GM12878 (cell line): ENCODE data around the gene ARHGEF10L. TPM values are rescaled to one million over a fixed set of nuclear protein-coding genes. Genes with fewer than 3 reads are reported as not detected.

ENCODE experiments used
- ATAC-seq: fragments of 200-7000 bp; cut with Tn5 transposase; 3 replicates; pipeline ENCODE4 v1.9.1; 2020; ENCODE audit warnings: mild to moderate bottlenecking, moderate library complexity
- BruUV-seq: library from RNA; stranded (reverse); fragments of 400-500 nt; replicated peaks from 2 replicates; lab custom pipeline; 2021; lab: Mats Ljungman, UMichigan
- CTCF ChIA-PET: fragments of 300-600 bp; sonication (Branson Sonifier 250); formaldehyde crosslinking; extraction: SDS; loops from one replicate; lab custom pipeline; 2021; ENCODE audit warnings: inconsistent platforms; lab: Yijun Ruan, JAX
- POLR2A ChIA-PET: fragments of 350-600 bp; formaldehyde crosslinking; extraction: SDS; loops from one replicate; lab custom pipeline; 2021; ENCODE audit warnings: inconsistent platforms; lab: Charles Lee
- RAD21 ChIA-PET: fragments of 300-600 bp; sonication (Branson Sonifier 250); formaldehyde crosslinking; loops from one replicate; lab custom pipeline; 2023; ENCODE audit warnings: antibody characterized with exemption; ENCODE audit not compliant: unreplicated experiment; lab: Charles Lee
- SMC1A ChIA-PET: fragments of 300-600 bp; sonication (Branson Sonifier 250); formaldehyde crosslinking; loops from one replicate; lab custom pipeline; 2023; ENCODE audit not compliant: unreplicated experiment, uncharacterized antibody; lab: Charles Lee
- DNase-seq: peaks from one replicate; pipeline ENCODE4 v3.0.0-alpha.2; 2011; ENCODE audit warnings: low read depth, low spot score
- FAIRE-seq: peaks from 3 replicates; lab custom pipeline; 2011; peaks lifted over from hg19 to GRCh38; lab: Jason Lieb, UNC
- H2AFZ ChIP-seq: 2 replicates; pipeline ENCODE4 v1.6.0; 2011; ENCODE audit warnings: low read depth, low read length, control low read depth; ENCODE audit not compliant: control insufficient read depth
- H3K27ac ChIP-seq: 2 replicates; pipeline ENCODE4 v1.5.1; 2011; ENCODE audit warnings: control low read depth; ENCODE audit not compliant: control insufficient read depth, insufficient read depth
- H3K27me3 ChIP-seq, 2 experiments: replicated peaks in 1 of 2; 2 replicates each; pipeline versions ENCODE4 v1.6.0 to v1.6.1; 2011; ENCODE audit warnings: low read length in 1 of 2; ENCODE audit not compliant: control insufficient read depth in 2 of 2, insufficient read depth in 2 of 2
- H3K36me3 ChIP-seq, 2 experiments: 2 replicates each; pipeline ENCODE4 v1.5.1; 2011; ENCODE audit warnings: low read length in 1 of 2; ENCODE audit not compliant: control insufficient read depth in 2 of 2, insufficient read depth in 2 of 2
- H3K4me1 ChIP-seq: 2 replicates; pipeline ENCODE4 v1.6.1; 2011; ENCODE audit warnings: mild to moderate bottlenecking, low read length, moderate library complexity, mixed read lengths; ENCODE audit not compliant: control insufficient read depth, insufficient read depth
- H3K4me2 ChIP-seq: 2 replicates; pipeline ENCODE4 v1.6.0; 2011; ENCODE audit warnings: control low read depth; ENCODE audit not compliant: control insufficient read depth, insufficient read depth
- H3K4me3 ChIP-seq: fragments of 200-600 bp; sonication (generic); 2 replicates; pipeline ENCODE4 v1.5.1; 2016
- H3K79me2 ChIP-seq: 2 replicates; pipeline ENCODE4 v1.6.0; 2011; ENCODE audit warnings: low read length; ENCODE audit not compliant: control insufficient read depth, insufficient read depth
- H3K9ac ChIP-seq: 2 replicates; pipeline ENCODE4 v1.8.0; 2011; ENCODE audit warnings: low read length, control low read depth, mixed read lengths; ENCODE audit not compliant: control insufficient read depth, insufficient read depth
- H3K9me3 ChIP-seq: replicated peaks from 3 replicates; pipeline ENCODE4 v1.5.1; 2011; ENCODE audit warnings: mild to moderate bottlenecking, low read length; ENCODE audit not compliant: control insufficient read depth, insufficient read depth
- H4K20me1 ChIP-seq: 2 replicates; pipeline ENCODE4 v1.6.0; 2011; ENCODE audit not compliant: control insufficient read depth, insufficient read depth
- DPF2 ChIP-seq: fragments of 450-650 bp; IDR thresholded peaks from 2 replicates; pipeline ENCODE4 v1.6.1; 2017; ENCODE audit warnings: mild to moderate bottlenecking
- FOXK2 ChIP-seq: fragments of 450-650 bp; IDR thresholded peaks from 2 replicates; pipeline ENCODE4 v1.6.1; 2017; ENCODE audit warnings: mild to moderate bottlenecking, moderate library complexity
- GABPA ChIP-seq: IDR thresholded peaks from 2 replicates; pipeline ENCODE4 v1.6.1; 2014; ENCODE audit warnings: antibody characterized with exemption, low read depth, mild to moderate bottlenecking, inconsistent platforms
- HCFC1 ChIP-seq: fragments of 150-350 bp; IDR thresholded peaks from 2 replicates; pipeline ENCODE4 v1.6.1; 2014; ENCODE audit warnings: low read length
- IKZF2 ChIP-seq, 2 experiments: fragments of 450-650 bp; IDR thresholded peaks; 2 replicates each; pipeline ENCODE4 v1.6.1; 2017; ENCODE audit warnings: mild to moderate bottlenecking in 2 of 2, moderate library complexity in 2 of 2
- MTA2 ChIP-seq: fragments of 450-650 bp; IDR thresholded peaks from 2 replicates; pipeline ENCODE4 v1.6.1; 2016; ENCODE audit warnings: low read depth, mild to moderate bottlenecking, moderate library complexity
- NFYB ChIP-seq: IDR thresholded peaks from 2 replicates; pipeline ENCODE4 v1.6.1; 2011; ENCODE audit warnings: low read depth, mild to moderate bottlenecking, low read length, improper control_type of control experiment, moderate library complexity; ENCODE audit not compliant: insufficient read depth
- NRF1 ChIP-seq: conservative IDR thresholded peaks from 2 replicates; pipeline ENCODE4 v1.6.1; 2011; ENCODE audit warnings: mild to moderate bottlenecking, low read depth, low read length, improper control_type of control experiment
- POLR2A ChIP-seq: IDR thresholded peaks from 2 replicates; pipeline ENCODE4 v1.6.1; 2011; ENCODE audit warnings: low read depth, mild to moderate bottlenecking, low read length
- POLR2AphosphoS5 ChIP-seq: IDR thresholded peaks from 2 replicates; pipeline ENCODE4 v1.6.1; 2011; ENCODE audit warnings: mild to moderate bottlenecking, low read length, inconsistent platforms
- RAD51 ChIP-seq: fragments of 450-650 bp; IDR thresholded peaks from 2 replicates; pipeline ENCODE4 v1.6.1; 2016; ENCODE audit warnings: moderate library complexity, mild to moderate bottlenecking, inconsistent platforms
- RELA ChIP-seq: fragments of 450-650 bp; IDR thresholded peaks from 2 replicates; pipeline ENCODE4 v1.8.0; 2014; ENCODE audit warnings: borderline replicate concordance; ENCODE audit not compliant: partially characterized antibody
- SMARCA5 ChIP-seq: fragments of 450-650 bp; IDR thresholded peaks from 2 replicates; pipeline ENCODE4 v1.6.1; 2017; ENCODE audit warnings: mild to moderate bottlenecking
- SMC3 ChIP-seq: IDR thresholded peaks from 2 replicates; pipeline ENCODE4 v1.6.1; 2011; ENCODE audit warnings: low read length, improper control_type of control experiment, borderline replicate concordance
- SREBF1 ChIP-seq: IDR thresholded peaks from 2 replicates; pipeline ENCODE4 v1.6.1; 2012; ENCODE audit warnings: mild to moderate bottlenecking, low read length
- ZNF274 ChIP-seq: IDR thresholded peaks from one replicate; pipeline ENCODE4 v1.8.0; 2011; ENCODE audit not compliant: insufficient read length, insufficient read depth
- ZZZ3 ChIP-seq: IDR thresholded peaks from 2 replicates; pipeline ENCODE4 v1.6.1; 2011; ENCODE audit warnings: low read depth; ENCODE audit not compliant: control insufficient read depth, insufficient read length
- WGBS: methylation state at CpG from one replicate; pipeline ENCODE4 v1.1.6; 2016; ENCODE audit warnings: low lambda C conversion rate; ENCODE audit not compliant: insufficient replicate concordance, insufficient coverage; ENCODE audit errors: missing lambda C conversion rate; 5-methylcytosine and 5-hydroxymethylcytosine counted together
- in situ Hi-C: fragments of 300-500 bp; cut with MboI; formaldehyde crosslinking; loops from 9 replicates; pipeline ENCODE4 v1.14.3; 2018; ENCODE audit warnings: mixed read lengths
- intact Hi-C: fragments of 100-400 bp; cut with micrococcal nuclease; formaldehyde crosslinking; loops from one replicate; pipeline ENCODE4 v1.14.2; 2022; ENCODE audit not compliant: unreplicated experiment
- polyA plus RNA-seq, 11 experiments: library from polyadenylated mRNA; depleted of rRNA in 4 of 11; unstranded in 6 of 11; stranded (reverse) in 5 of 11; fragments of >200 nt; fragmentation: Nextera tagmentation in 4 of 11; fragmentation: Illumina TruSeq in 1 of 11; extraction: Ambion mirVana in 4 of 11; extraction: Trizol in 1 of 11; gene quantifications; 1 replicate in 1 of 11; 2 replicates in 10 of 11; pipeline versions ENCODE4 v1.2.1 to v1.2.3, GENCODE V29; 2011 to 2016; ENCODE audit warnings: inconsistent platforms in 2 of 11, missing spikeins in 2 of 11, low read depth in 1 of 11
- total RNA-seq, 4 experiments: library from RNA; depleted of rRNA in 3 of 4; stranded (reverse); fragments of >200 nt in 3 of 4; fragmentation: Illumina TruSeq in 1 of 4; extraction: Trizol in 1 of 4; gene quantifications; 2 replicates each; pipeline versions ENCODE4 v1.2.1 to v1.2.3, GENCODE V29; 2013 to 2021
- TF ChIP-seq, protein P1 (sequence below): fragments of 450-650 bp; IDR thresholded peaks from 2 replicates; pipeline ENCODE4 v1.6.1; 2018; ENCODE audit warnings: mild to moderate bottlenecking, low read depth, moderate library complexity; ENCODE audit not compliant: partially characterized antibody

ARHGEF10L gene
- total and polyA plus RNA-seq, 10 of the 15 experiments (the other 5 are each of a cell fraction or from before 2014, with no cell fraction given): 0.05 to 0.94 (median 0.28) TPM; not detected in 2

DNA sequence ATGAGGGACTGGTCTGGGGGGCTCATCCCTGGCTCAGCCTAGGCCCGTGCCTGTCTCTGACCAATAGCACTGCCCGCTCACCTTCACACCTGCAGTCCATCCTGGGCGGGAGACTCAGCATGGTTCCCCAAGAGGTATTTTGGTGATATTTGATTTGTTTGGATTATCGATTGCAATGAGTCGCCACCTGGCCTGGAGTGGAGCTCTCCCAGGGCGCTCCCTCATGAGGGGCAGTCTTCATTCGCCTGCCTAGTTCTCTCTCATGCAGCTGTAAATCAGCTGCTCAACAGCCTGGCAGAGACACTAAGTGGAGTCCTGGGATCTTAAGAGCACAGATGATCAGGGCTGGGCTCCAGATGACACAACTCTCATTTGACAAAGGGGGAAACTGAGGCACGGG, 125.6 kb downstream of the ARHGEF10L start:
- no peaks in the 10 kb centered on the region for H3K36me3 ChIP-seq
- no peaks in the 10 kb centered on the region for H3K4me1 ChIP-seq
- no peak overlapping the region for H3K9ac ChIP-seq
- ChIA-PET SMC1A (no interaction called here), POLR2A (no interaction called here), CTCF (interaction anchor here (1.5 kb wide), 1 partner anchor 435 kb away, joined by 4 read pairs; no protein-coding TSS in a partner anchor), RAD21 (no interaction called here)
- no peak for TF ChIP-seq NFYB
- no peak for TF ChIP-seq POLR2A
- TF ChIP-seq MTA2: no peak
- TF ChIP-seq ZNF274: no peak
- TF ChIP-seq SMC3: no peak
- no peak for TF ChIP-seq IKZF2 (IDR thresholded peaks at IDR 0.05)
- TF ChIP-seq GABPA: no peak
- TF ChIP-seq FOXK2: no peak
- TF ChIP-seq POLR2AphosphoS5: no peak
- TF ChIP-seq NRF1: no peak
- TF ChIP-seq SREBF1: no peak
- TF ChIP-seq RAD51: no peak
- TF ChIP-seq DPF2: no peak
- no peak for TF ChIP-seq SMARCA5
- TF ChIP-seq, protein P1, sequence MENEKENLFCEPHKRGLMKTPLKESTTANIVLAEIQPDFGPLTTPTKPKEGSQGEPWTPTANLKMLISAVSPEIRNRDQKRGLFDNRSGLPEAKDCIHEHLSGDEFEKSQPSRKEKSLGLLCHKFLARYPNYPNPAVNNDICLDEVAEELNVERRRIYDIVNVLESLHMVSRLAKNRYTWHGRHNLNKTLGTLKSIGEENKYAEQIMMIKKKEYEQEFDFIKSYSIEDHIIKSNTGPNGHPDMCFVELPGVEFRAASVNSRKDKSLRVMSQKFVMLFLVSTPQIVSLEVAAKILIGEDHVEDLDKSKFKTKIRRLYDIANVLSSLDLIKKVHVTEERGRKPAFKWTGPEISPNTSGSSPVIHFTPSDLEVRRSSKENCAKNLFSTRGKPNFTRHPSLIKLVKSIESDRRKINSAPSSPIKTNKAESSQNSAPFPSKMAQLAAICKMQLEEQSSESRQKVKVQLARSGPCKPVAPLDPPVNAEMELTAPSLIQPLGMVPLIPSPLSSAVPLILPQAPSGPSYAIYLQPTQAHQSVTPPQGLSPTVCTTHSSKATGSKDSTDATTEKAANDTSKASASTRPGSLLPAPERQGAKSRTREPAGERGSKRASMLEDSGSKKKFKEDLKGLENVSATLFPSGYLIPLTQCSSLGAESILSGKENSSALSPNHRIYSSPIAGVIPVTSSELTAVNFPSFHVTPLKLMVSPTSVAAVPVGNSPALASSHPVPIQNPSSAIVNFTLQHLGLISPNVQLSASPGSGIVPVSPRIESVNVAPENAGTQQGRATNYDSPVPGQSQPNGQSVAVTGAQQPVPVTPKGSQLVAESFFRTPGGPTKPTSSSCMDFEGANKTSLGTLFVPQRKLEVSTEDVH: no peak
- no peak for TF ChIP-seq HCFC1
- no peak for TF ChIP-seq ZZZ3
- TF ChIP-seq RELA: no peak
- 30% methylated on average over 8 of the region's 8 CpGs for WGBS
- no peaks in the 10 kb centered on the region for H3K27me3 ChIP-seq
- in situ Hi-C loops (loop anchor here (10.0 kb wide), 1 partner anchor 430 kb away; no protein-coding TSS in a partner anchor), intact Hi-C loops (loop anchor here (10.0 kb wide), 1 partner anchor 920 kb away; no protein-coding TSS in a partner anchor)
- no TSS peak for BruUV-seq
- H3K79me2 ChIP-seq: no peaks in the 10 kb centered on the region
- ATAC-seq (no peak), DNase-seq (no peak), FAIRE-seq (no peak)
- H3K4me3 ChIP-seq: no peak overlapping the region
- no peak overlapping the region for H2AFZ ChIP-seq
- H3K27ac ChIP-seq: no peak overlapping the region
- H3K9me3 ChIP-seq: no peaks in the 10 kb centered on the region
- no peak overlapping the region for H3K4me2 ChIP-seq
- no peaks in the 10 kb centered on the region for H4K20me1 ChIP-seq
